ENCODE measurements around the gene PDGFC. TPM values are rescaled to one million over a fixed set of nuclear protein-coding genes. Genes with fewer than 3 reads are reported as not detected.

The PDGFC gene
- total and polyA plus RNA-seq, 2 donors (not counting 3 experiments of a cell fraction or from before 2014, with no cell fraction given): 2.7 to 5.3 TPM

DNA sequence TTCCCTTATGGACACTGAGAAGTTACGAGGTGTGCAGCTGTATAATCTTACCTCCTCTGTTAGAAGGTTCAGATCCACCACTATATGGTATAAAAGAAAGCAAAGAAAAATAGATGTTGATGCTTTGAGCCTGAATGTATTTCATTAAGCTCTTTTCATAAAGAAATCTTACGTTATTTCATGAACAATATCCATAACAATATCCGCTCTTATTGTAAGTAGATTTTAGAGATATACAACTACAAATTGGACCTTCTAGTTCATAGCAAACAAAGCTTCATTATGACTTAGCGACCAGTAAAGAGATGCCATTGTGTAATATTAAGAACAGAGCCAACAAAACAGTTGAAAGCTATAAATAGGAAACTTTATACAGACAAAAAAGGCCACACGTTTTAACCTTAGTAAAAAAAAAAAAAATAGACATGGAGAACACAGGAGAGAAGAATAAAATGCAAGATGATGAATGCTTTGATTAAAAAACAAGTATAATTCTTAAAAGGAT, 203.6 kb downstream of the PDGFC start:
- Histone ChIP-seq H3K4me2 (ENCODE audit: insufficient read depth, low read length) (no peak overlapping the region), H2AFZ (ENCODE audit: low read depth, low read length) (no peak overlapping the region), H3K9ac (replicated peaks; ENCODE audit: extremely low read depth, insufficient read depth, low read length) (no peak overlapping the region), H4K20me1 (replicated peaks; ENCODE audit: control insufficient read depth, extremely low read depth, insufficient read depth, low read length) (no peaks in the 10 kb centered on the region), H3K4me3 (replicated peaks in 1 of 3; ENCODE audit: insufficient read depth in 1 of 3, low read depth in 1 of 3, low read length in 3 of 3) (no peak overlapping the region), H3K36me3 (ENCODE audit: control insufficient read depth in 2 of 2, extremely low read depth in 1 of 2, insufficient read depth in 2 of 2, low read length in 2 of 2) (no peaks in the 10 kb centered on the region), H3K9me3 (replicated peaks; ENCODE audit: control insufficient read depth, insufficient read depth, low read length) (no peaks in the 10 kb centered on the region), H3K27ac (ENCODE audit: insufficient read depth, low read depth, low read length) (no peak overlapping the region), H3K9me1 (replicated peaks; ENCODE audit: control insufficient read depth, extremely low read depth, insufficient read depth, low read length) (no peaks in the 10 kb centered on the region), H3K27me3 (ENCODE audit: control insufficient read depth in 2 of 2, insufficient read depth in 2 of 2, low read length in 2 of 2) (no peaks in the 10 kb centered on the region), H3K4me1 (ENCODE audit: control insufficient read depth, extremely low read depth, insufficient read depth, low read length) (peaks cover 14% of the 10 kb centered on the region), H3K79me2 (ENCODE audit: control insufficient read depth, insufficient read depth, low read length) (no peaks in the 10 kb centered on the region)
- TF ChIP-seq FOS (IDR thresholded peaks at IDR 0.05; ENCODE audit: borderline replicate concordance, insufficient read depth, low read length) (no peak), JUN (IDR thresholded peaks at IDR 0.05; ENCODE audit: borderline replicate concordance, insufficient read depth, insufficient read length, low read depth) (no peak), MYC (IDR thresholded peaks at IDR 0.05; ENCODE audit: low read depth, low read length) (no peak), EZH2 (IDR thresholded peaks at IDR 0.05; ENCODE audit: borderline replicate concordance, low read depth, low read length, severe bottlenecking) (no peak), POLR2A (IDR thresholded peaks at IDR 0.05; ENCODE audit: low read depth, low read length) (no peak), POLR2AphosphoS5 (IDR thresholded peaks at IDR 0.05; ENCODE audit: insufficient read depth, low read depth, low read length) (no peak), GATA2 (IDR thresholded peaks at IDR 0.05; ENCODE audit: insufficient read depth, insufficient read length, low read depth, low read length) (no peak)
- TF ChIP-seq, protein P1, sequence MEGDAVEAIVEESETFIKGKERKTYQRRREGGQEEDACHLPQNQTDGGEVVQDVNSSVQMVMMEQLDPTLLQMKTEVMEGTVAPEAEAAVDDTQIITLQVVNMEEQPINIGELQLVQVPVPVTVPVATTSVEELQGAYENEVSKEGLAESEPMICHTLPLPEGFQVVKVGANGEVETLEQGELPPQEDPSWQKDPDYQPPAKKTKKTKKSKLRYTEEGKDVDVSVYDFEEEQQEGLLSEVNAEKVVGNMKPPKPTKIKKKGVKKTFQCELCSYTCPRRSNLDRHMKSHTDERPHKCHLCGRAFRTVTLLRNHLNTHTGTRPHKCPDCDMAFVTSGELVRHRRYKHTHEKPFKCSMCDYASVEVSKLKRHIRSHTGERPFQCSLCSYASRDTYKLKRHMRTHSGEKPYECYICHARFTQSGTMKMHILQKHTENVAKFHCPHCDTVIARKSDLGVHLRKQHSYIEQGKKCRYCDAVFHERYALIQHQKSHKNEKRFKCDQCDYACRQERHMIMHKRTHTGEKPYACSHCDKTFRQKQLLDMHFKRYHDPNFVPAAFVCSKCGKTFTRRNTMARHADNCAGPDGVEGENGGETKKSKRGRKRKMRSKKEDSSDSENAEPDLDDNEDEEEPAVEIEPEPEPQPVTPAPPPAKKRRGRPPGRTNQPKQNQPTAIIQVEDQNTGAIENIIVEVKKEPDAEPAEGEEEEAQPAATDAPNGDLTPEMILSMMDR (IDR thresholded peaks at IDR 0.05; ENCODE audit: extremely low read depth in 1 of 2, insufficient read depth in 1 of 2, low read depth in 1 of 2, low read length in 2 of 2): no peak
- TF ChIP-seq, protein P2, sequence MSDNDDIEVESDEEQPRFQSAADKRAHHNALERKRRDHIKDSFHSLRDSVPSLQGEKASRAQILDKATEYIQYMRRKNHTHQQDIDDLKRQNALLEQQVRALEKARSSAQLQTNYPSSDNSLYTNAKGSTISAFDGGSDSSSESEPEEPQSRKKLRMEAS (IDR thresholded peaks at IDR 0.05; ENCODE audit: insufficient read depth, insufficient read length): no peak
- dilution Hi-C loops (cut with MboI; ENCODE audit: extremely low pct_ligation_motif_present, low sequenced_read_pairs) (no loop called here), intact Hi-C loops (cut with micrococcal nuclease) (no loop called here)
- CTCF ChIA-PET: interaction anchor here (1.2 kb wide), 1 partner anchor 180 kb away, joined by 4 read pairs; no protein-coding TSS in a partner anchor
- FAIRE-seq (no peak), DNase-seq (ENCODE audit: low read depth, low spot score) (no peak)
- BruUV-seq (replicated peaks): no TSS peak
- POLR2A ChIA-PET: no interaction called here

All from endothelial cell of umbilical vein (primary cell).